Fibroblast of skin of left quadriceps (primary cell): ENCODE data around the gene CMTM5.

ENCODE experiments used
- DNase-seq, 2 experiments: peaks; one replicate each; pipeline ENCODE4 v3.0.0-alpha.2; 2013; ENCODE audit warnings: low read depth in 2 of 2

CMTM5 gene

DNA sequence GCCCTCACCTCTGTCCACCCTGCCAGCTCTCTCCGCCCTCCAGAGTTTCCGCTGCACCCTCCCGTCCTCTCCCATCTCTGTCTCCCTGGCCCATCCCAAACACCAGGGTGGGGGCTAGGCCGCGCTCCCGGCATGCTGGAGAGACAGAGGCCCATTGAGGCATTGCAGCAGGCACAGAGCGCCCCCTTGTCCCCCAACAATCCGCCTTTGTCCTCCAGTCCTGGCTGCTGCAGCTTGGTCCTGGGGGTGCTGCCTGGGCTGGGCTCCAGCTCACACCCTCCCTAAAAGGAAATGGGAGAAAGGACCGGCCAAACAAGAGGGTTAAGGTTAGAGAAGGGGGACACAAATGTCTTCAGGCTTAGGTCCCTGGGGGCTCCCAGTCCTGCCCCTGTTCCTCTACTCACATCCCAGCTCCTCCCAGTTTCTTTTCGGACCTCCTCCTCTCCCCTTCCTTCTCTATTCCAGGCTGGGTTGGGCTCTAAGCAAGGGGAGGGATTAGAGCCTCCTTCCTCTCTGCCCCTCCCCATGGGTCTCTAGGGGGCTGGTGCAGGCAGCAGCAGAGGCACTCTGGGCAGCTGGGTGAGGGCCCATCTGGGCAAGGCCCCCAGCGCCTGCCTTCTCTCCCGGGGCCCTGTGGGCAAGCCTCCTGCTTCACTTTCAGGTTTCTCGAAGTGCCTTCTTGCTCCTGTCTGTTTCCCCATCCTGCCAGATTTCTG is at the start of gene CMTM5:
Gene CMTM5 (plus strand): TSS at position 565 of the 716 bp plus-strand sequence. CDS start 206 bp downstream, outside the sequence.
- DNase-seq, result no peak

DNA sequence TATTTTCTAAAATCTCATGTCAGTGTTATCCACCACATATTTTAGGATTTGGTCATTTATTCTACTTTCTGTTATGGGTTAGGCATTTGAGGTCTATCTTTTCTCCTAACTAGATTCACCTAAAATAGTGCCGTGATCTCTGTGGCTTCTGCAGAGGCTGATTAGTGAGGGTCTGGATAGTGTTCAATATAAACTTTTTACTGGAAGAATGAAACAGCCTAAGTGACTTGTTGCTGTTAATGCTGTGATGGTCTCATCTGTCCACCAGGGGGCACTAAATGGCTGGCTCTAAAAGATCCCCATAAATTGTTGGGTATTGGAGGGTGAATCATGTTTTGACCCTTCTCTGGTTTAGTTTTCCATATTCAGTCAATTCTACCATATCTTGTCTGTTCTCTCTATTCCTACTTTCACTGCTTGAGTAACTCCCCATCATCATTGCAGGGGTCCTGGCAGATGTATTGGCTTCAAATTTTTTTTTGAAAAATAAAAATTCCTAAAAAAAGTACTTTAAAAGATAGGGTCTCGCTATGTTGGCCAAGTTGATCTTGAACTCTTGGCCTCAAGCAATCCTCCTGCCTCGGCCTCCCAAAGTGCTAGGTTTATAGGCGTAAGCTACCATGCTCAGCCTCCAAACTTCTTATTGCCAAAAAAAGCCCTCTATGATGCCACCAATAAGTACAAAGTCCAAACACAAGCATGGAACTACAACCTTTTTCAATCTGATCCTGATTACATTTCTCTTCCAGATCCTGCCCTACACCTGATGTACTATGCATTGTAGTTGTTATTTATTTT is 48.7 kb upstream of the CMTM5 start:
- DNase-seq, result peak; percentile 51 to 59

- DNase-seq, result no peak
Observed at GRCh38 chr14:23335623-23336022, 41.2 kb upstream of the CMTM5 start.

DNA sequence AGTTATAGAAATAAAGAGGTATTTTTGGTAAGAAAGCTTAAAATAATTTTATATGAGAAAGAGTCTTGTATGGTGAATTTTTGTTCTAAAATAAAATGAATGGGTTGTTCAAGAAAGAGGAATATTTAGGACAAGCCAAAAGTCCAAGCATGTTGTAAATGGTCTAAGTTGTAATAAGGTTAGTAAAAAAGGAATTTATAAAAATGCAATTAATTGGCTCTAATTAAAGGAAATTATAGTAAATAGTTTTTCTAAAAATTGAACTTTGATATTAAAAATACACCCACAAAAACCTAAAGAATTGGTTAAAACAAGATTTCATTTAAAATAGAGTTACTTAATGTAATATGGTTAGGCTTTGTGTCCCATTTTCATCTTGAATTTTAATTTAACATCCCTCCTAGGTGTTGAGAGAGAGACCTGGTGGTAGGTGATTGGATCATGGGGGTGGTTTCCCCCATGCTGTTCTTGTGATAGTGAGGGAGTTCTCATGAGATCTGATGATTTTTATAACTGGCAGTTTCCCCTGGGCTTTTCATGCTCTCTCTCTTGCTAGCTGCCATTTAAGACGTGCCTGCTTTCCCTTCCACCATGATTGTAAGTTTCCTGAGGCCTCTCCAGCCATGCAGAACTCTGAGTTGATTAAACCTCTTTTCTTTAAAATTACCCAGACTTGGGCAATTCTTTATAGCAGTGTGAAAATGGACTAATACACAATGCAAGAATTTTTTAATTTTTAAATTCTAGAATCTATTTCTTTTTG is 37.2 kb upstream of the CMTM5 start:
- no peak for DNase-seq

DNA sequence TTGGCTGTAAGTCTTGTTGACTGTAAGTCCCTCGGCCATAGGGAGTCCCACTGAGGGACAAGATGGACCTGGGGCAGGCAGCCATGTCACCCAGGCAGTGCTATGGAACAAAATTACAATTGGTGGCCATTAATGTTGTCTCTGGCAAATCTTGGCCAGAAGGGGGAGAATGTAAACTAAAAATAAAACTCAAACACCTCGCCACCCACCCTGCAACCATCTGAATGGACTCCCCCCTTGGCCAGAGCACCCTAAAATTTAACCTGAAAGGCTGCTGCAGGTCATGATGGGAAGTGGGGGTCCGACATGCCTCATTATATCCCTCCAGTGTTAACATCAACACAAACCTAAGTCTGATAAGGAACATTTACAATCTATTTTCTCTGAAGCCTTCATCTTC is 32.4 kb upstream of the CMTM5 start:
- DNase-seq, result no peak

- no peak for DNase-seq
Observed at GRCh38 chr14:23345987-23346692, 30.7 kb upstream of the CMTM5 start.

- no peak for DNase-seq
Observed at GRCh38 chr14:23346693-23347405, 30.0 kb upstream of the CMTM5 start.

DNA sequence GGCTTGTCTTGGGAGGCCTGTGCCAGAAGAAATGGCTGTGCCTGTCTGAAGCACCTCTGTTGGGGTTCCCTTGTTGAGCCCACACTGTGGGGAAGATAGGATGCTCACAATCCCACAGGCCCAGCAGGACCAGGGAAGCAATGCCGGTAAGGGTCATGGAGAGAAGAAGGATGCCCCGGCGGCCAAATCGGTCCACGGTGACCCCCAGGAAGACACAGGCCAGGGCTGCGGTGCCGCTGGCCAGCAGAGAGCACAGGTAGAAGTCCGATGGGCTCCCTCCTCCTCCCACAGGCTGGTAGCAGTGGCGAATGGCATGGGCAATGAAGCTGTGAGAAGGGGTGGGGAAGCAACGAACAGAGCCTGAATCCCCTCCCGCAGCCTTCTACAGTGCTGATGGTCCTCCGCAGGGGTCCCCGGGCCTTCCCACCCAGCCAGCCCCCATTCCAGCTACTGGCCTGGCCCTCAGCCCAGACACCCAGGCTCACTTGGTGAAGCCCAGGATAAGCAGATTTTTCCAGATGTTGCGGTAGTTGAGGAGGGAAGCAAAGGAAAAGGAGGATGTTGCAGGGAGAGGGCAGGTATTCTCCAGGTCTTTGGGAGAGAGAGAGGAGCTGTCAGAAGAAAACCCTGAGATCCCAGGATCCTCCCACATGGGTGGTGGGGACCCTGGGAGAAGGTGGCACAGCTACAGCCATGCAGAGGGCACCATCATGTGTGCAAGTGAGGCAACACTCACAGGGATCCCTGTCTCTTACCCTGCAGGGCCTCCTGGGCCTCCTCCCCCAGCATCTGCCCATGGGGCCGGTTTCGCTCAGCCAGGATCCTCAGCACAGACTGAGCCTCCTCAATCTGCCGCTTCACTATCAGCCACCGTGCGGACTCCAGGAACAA is 29.2 kb upstream of the CMTM5 start:
- DNase-seq, result no peak

DNA sequence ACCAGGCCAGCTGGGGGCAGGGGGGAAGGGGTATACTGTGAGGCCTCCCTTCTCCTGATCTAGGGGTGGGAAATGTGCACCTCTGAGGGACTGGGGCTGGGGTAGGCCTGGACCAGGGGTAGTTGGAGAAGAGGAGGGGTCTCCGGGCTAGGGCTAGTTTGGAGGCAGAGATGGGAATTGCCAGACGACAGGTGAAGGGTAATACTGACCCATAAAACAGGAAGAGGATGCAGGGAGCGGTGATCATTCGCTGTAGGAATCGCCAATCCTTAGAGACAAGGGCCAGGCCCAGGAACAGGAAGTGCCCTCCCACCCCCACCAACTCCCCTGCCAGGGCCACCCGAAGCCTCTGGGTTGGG is 28.6 kb upstream of the CMTM5 start:
- DNase-seq, result no peak

- no peak for DNase-seq
Observed at GRCh38 chr14:23349156-23349845, 27.5 kb upstream of the CMTM5 start.

DNA sequence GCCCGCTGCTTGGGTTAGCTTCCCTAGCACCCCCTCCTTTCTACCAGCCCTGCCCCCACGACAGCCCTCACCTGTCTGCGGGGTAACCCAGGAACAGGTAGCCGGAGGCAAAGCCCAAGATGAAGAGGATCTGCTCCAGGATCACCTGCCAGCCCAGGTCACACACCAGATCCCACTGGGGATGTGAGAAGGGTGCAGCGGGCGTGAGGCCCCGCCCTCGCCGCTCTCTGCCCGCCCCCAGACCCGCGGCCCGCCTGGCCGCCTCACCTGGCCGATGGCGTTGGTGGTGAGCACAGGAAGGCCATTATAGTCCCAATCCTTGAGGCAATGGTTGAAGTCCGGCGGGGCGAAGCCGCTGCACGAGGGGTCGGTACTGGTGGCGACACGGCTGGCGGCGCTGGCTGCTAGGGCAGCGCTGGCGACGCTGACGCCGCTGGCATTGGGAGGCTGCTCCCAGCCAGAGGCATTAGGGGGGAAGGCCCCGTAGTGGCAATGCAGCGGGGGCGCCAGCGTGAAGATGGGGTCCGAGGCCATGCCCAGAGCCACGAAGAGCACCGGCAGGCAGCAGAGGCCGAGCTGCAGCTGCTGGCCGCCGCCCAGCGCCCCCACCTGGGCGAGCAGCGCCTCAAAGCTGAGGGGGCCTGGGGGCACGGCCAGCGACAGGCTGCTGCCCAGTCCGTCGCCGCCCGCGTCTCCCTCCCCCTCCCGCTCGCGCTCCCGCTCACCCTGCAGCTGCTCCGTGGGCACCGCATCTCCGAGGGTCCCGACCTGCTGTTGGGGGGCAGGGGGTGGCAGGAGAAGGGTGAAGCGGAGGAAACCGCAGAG is 25.0 kb upstream of the CMTM5 start:
- DNase-seq, result no peak

GRCh38 chr14:23352506-23353432 is 24.1 kb upstream of the CMTM5 start, which contains the start of gene SLC22A17:
Gene SLC22A17 (minus strand): TSS chr14:23352887.
- peak; percentile 82 to 84 for DNase-seq

- no peak for DNase-seq
Observed at GRCh38 chr14:23353433-23353780, 23.4 kb upstream of the CMTM5 start.

DNA sequence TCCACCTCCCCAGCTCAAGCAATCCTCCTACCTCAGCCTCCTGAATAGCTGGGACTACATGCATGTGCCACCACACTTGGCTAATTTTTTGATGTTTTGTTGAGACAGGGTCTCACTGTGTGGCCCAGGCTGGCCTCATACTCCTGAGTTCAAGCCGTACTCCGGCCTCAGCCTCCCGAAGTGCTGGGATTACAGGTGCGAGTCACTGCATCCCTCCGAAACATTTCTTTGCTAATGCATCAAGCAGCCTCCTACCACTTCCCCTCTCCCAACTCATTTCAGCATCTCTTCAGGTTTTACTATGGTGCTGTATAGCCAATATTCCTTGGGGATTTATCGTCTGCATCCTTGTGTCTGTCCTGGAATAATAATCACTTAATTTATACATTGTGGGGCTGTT is 21.9 kb upstream of the CMTM5 start:
- no peak for DNase-seq

GRCh38 chr14:23355871-23356435 is 20.9 kb upstream of the CMTM5 start:
- DNase-seq, result no peak

DNA sequence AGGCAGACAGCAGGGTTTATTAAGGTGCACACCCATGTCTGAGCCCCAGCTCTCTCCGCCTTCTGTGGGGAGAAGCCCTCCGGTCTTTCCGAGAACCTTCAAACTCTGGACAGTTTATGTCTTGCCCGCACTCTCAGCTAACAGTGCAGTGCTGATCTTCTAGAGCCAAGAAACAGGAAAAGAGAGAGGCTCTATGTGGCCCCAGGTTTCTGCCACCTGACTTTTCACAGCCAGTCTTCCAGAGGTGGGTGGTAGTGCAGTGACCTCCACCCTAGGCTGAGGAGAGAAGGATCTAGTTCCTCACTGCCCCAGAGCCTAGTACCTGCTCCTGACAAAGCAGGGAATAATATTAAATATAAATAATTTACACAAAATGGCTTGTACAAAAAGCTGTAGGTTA is 20.2 kb upstream of the CMTM5 start:
- DNase-seq, result no peak

- DNase-seq, result no peak
Observed at GRCh38 chr14:23357261-23357660, 19.6 kb upstream of the CMTM5 start.
